Measurements from ENCODE around the gene CDH4. TPM values are rescaled to one million over a fixed set of nuclear protein-coding genes. Genes with fewer than 3 reads are reported as not detected.

CDH4 gene
- total and polyA plus RNA-seq, 2 donors (not counting 3 experiments of a cell fraction or from before 2014, with no cell fraction given), result 0.17 to 0.51 TPM

DNA sequence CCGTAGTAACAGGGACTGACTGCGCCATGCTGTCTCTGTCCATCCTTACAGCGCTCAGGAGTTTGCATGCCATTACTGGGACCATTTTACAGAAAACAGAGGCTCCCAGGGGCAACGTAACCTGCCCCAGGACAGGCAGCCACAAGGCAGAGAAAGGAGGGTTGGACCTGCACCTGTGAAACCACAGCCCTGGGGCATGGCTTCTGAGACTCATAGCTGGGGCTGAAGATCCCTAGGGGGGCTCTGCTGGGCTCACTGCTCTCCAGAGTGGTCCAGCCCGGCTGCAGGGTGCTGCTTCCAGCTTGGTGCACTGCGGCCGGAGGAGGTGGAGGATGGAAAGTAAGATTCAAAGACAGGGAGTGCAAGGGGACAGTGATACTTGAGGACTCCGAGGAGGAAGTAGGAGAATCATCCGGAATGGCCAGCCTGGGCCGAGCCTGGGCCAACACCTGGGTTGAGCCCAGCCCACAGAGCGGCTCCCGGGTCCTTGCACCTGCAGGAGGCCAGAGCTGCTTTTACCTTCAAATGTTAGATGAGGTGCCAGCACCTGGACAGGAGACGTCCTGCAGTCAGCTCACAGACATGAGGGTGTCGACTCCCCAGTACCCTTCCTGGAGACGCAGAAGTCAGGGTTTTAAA is 183.2 kb downstream of the CDH4 start:
- Histone ChIP-seq H2AFZ (ENCODE audit: low read depth, low read length) (no peak overlapping the region), H4K20me1 (replicated peaks; ENCODE audit: control insufficient read depth, extremely low read depth, insufficient read depth, low read length) (no peaks in the 10 kb centered on the region), H3K9me1 (replicated peaks; ENCODE audit: control insufficient read depth, extremely low read depth, insufficient read depth, low read length) (no peaks in the 10 kb centered on the region), H3K27ac (ENCODE audit: insufficient read depth, low read depth, low read length) (no peak overlapping the region), H3K9me3 (replicated peaks; ENCODE audit: control insufficient read depth, insufficient read depth, low read length) (peaks cover 4% of the 10 kb centered on the region), H3K36me3 (ENCODE audit: control insufficient read depth in 2 of 2, extremely low read depth in 1 of 2, insufficient read depth in 2 of 2, low read length in 2 of 2) (no peaks in the 10 kb centered on the region), H3K4me2 (ENCODE audit: insufficient read depth, low read length) (no peak overlapping the region), H3K79me2 (ENCODE audit: control insufficient read depth, insufficient read depth, low read length) (no peaks in the 10 kb centered on the region), H3K9ac (replicated peaks; ENCODE audit: extremely low read depth, insufficient read depth, low read length) (no peak overlapping the region), H3K4me1 (ENCODE audit: control insufficient read depth, extremely low read depth, insufficient read depth, low read length) (no peaks in the 10 kb centered on the region), H3K4me3 (replicated peaks in 1 of 3; ENCODE audit: insufficient read depth in 1 of 3, low read depth in 1 of 3, low read length in 3 of 3) (no peak overlapping the region), H3K27me3 (ENCODE audit: control insufficient read depth in 2 of 2, insufficient read depth in 2 of 2, low read length in 2 of 2) (no peaks in the 10 kb centered on the region)
- BruUV-seq (replicated peaks), result no TSS peak
- TF ChIP-seq GATA2 (IDR thresholded peaks at IDR 0.05; ENCODE audit: insufficient read depth, insufficient read length, low read depth, low read length) (no peak), POLR2A (IDR thresholded peaks at IDR 0.05; ENCODE audit: low read depth, low read length) (no peak), JUN (IDR thresholded peaks at IDR 0.05; ENCODE audit: borderline replicate concordance, insufficient read depth, insufficient read length, low read depth) (no peak), FOS (IDR thresholded peaks at IDR 0.05; ENCODE audit: borderline replicate concordance, insufficient read depth, low read length) (no peak)
- ChIA-PET CTCF (no interaction called here), POLR2A (no interaction called here)
- dilution Hi-C loops (cut with MboI; ENCODE audit: extremely low pct_ligation_motif_present, low sequenced_read_pairs), result no loop called here
- DNase-seq (ENCODE audit: low read depth, low spot score), result no peak
- intact Hi-C loops (cut with micrococcal nuclease), result no loop called here
- FAIRE-seq, result no peak

DNA sequence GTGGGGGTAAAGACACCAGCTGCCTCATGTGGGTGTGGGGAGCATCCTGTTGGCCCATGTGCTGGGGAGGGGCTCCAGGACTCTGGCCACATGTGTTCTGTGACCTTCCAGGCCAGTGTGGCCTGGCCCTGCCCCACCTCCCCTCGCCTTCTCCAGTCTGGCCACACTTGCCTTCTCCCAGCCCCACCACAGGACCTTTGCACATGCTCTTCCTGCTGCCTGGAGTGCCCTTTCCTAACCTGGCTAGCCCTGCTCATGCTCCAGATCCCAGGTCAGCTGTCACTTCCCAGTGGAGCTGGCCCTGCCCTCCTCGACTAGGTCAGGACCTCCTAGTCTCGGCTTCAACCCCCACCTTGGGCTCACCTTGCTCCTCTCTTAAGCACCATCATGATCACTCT is 183.8 kb downstream of the CDH4 start:
- FAIRE-seq, result no peak
- no peak overlapping the region for H3K9ac ChIP-seq (replicated peaks; ENCODE audit: extremely low read depth, insufficient read depth, low read length)
- peaks cover 4% of the 10 kb centered on the region for H3K9me3 ChIP-seq (replicated peaks; ENCODE audit: control insufficient read depth, insufficient read depth, low read length)
- H3K36me3 ChIP-seq (ENCODE audit: control insufficient read depth in 2 of 2, extremely low read depth in 1 of 2, insufficient read depth in 2 of 2, low read length in 2 of 2), result no peaks in the 10 kb centered on the region
- H3K4me3 ChIP-seq (replicated peaks in 1 of 3; ENCODE audit: insufficient read depth in 1 of 3, low read depth in 1 of 3, low read length in 3 of 3), result no peak overlapping the region
- no peaks in the 10 kb centered on the region for H3K79me2 ChIP-seq (ENCODE audit: control insufficient read depth, insufficient read depth, low read length)
- TF ChIP-seq JUN (IDR thresholded peaks at IDR 0.05; ENCODE audit: borderline replicate concordance, insufficient read depth, insufficient read length, low read depth), result no peak
- TF ChIP-seq EZH2 (IDR thresholded peaks at IDR 0.05; ENCODE audit: borderline replicate concordance, low read depth, low read length, severe bottlenecking), result no peak
- TF ChIP-seq POLR2A (IDR thresholded peaks at IDR 0.05; ENCODE audit: low read depth, low read length), result no peak
- TF ChIP-seq FOS (IDR thresholded peaks at IDR 0.05; ENCODE audit: borderline replicate concordance, insufficient read depth, low read length), result no peak
- H3K27me3 ChIP-seq (ENCODE audit: control insufficient read depth in 2 of 2, insufficient read depth in 2 of 2, low read length in 2 of 2), result no peaks in the 10 kb centered on the region
- ChIA-PET CTCF (no interaction called here), POLR2A (no interaction called here)
- no peak for DNase-seq (ENCODE audit: low read depth, low spot score)
- no peaks in the 10 kb centered on the region for H3K9me1 ChIP-seq (replicated peaks; ENCODE audit: control insufficient read depth, extremely low read depth, insufficient read depth, low read length)
- no peak overlapping the region for H2AFZ ChIP-seq (ENCODE audit: low read depth, low read length)
- H3K4me1 ChIP-seq (ENCODE audit: control insufficient read depth, extremely low read depth, insufficient read depth, low read length), result no peaks in the 10 kb centered on the region
- H3K27ac ChIP-seq (ENCODE audit: insufficient read depth, low read depth, low read length), result no peak overlapping the region
- H3K4me2 ChIP-seq (ENCODE audit: insufficient read depth, low read length), result no peak overlapping the region
- intact Hi-C loops (cut with micrococcal nuclease) (loop anchor here (2.0 kb wide), 1 partner anchor 29 kb away; no protein-coding TSS in a partner anchor), dilution Hi-C loops (cut with MboI; ENCODE audit: extremely low pct_ligation_motif_present, low sequenced_read_pairs) (no loop called here)
- no peaks in the 10 kb centered on the region for H4K20me1 ChIP-seq (replicated peaks; ENCODE audit: control insufficient read depth, extremely low read depth, insufficient read depth, low read length)
- no TSS peak for BruUV-seq (replicated peaks)

Measured in endothelial cell of umbilical vein (primary cell).